ENCODE results near the gene CFAP74.

GRCh38 chr1:1929639-1930545, 73.7 kb downstream of the CFAP74 start:
- TF ChIP-seq CTCF (IDR thresholded peaks at IDR 0.05) (no peak), POLR2A (IDR thresholded peaks at IDR 0.05) (no peak)

Data from testis (tissue), 2 donors.